CD4-positive, alpha-beta T cell treated with Interleukin-6 for 4 hours (primary cell): ENCODE data around the gene GLIPR2.
"Not testable (repeated sequence)": the region's sequence is repeated elsewhere in the genome, so short reads cannot be mapped to it uniquely, and the experiment has no call there.

ENCODE experiments used
- DNase-seq: peaks from one replicate; pipeline ENCODE4 v3.0.0-alpha.2; 2020; ENCODE audit warnings: mixed read lengths

GLIPR2 gene

GRCh38 chr9:36165826-36166167 is 29.3 kb downstream of the GLIPR2 start:
- no peak for DNase-seq

- peak; percentile 82 for DNase-seq
Observed at GRCh38 chr9:36166168-36166927, 29.8 kb downstream of the GLIPR2 start.

GRCh38 chr9:36169166-36169565 is 32.6 kb downstream of the GLIPR2 start, which contains the start of gene CCIN:
Gene CCIN, plus strand, starts transcription at chr9:36169388. Its CDS starts 115 bp downstream, at chr9:36169503.
- DNase-seq, result no peak

- no peak for DNase-seq
Observed at GRCh38 chr9:36169708-36170107, 33.2 kb downstream of the GLIPR2 start.

- DNase-seq, result no peak
Observed at GRCh38 chr9:36170531-36170930, 34.0 kb downstream of the GLIPR2 start.

GRCh38 chr9:36173861-36174260 is 37.3 kb downstream of the GLIPR2 start:
- DNase-seq, result no peak

- no peak for DNase-seq
Observed at GRCh38 chr9:36174271-36174670, 37.7 kb downstream of the GLIPR2 start.

GRCh38 chr9:36174731-36175130 is 38.2 kb downstream of the GLIPR2 start:
- DNase-seq, result no peak

GRCh38 chr9:36175209-36175608 is 38.7 kb downstream of the GLIPR2 start:
- not testable (repeated sequence) for DNase-seq

- DNase-seq, result not testable (repeated sequence)
Observed at GRCh38 chr9:36176496-36176895, 40.0 kb downstream of the GLIPR2 start.

- DNase-seq, result no peak
Observed at GRCh38 chr9:36177571-36177970, 41.0 kb downstream of the GLIPR2 start.

- DNase-seq, result not testable (repeated sequence)
Observed at GRCh38 chr9:36180243-36180642, 43.7 kb downstream of the GLIPR2 start.

GRCh38 chr9:36187414-36187813 is 50.9 kb downstream of the GLIPR2 start:
- no peak for DNase-seq

GRCh38 chr9:36188212-36188611 is 51.7 kb downstream of the GLIPR2 start:
- DNase-seq, result no peak

- no peak for DNase-seq
Observed at GRCh38 chr9:36189976-36190375, 53.4 kb downstream of the GLIPR2 start.

GRCh38 chr9:36190388-36191289 is 54.1 kb downstream of the GLIPR2 start, which contains the start of gene CLTA:
Gene CLTA, plus strand, starts transcription at chr9:36190921. Its CDS starts 136 bp downstream, at chr9:36191057.
- peak; percentile 93 for DNase-seq

- peak; percentile 58 for DNase-seq
Observed at GRCh38 chr9:36191290-36191645, 54.7 kb downstream of the GLIPR2 start.

- no peak for DNase-seq
Observed at GRCh38 chr9:36191686-36192085, 55.2 kb downstream of the GLIPR2 start.

- no peak for DNase-seq
Observed at GRCh38 chr9:36192196-36192595, 55.7 kb downstream of the GLIPR2 start.

- no peak for DNase-seq
Observed at GRCh38 chr9:36193023-36193422, 56.5 kb downstream of the GLIPR2 start.

GRCh38 chr9:36194326-36195000 is 57.9 kb downstream of the GLIPR2 start:
- no peak for DNase-seq

GRCh38 chr9:36204906-36205547 is 68.5 kb downstream of the GLIPR2 start:
- DNase-seq, result no peak

GRCh38 chr9:36207016-36207415 is 70.5 kb downstream of the GLIPR2 start:
- DNase-seq, result no peak
